AG04450 (cell line): ENCODE measurements around the gene COL10A1. TPM values are rescaled to one million over a fixed set of nuclear protein-coding genes. Genes with fewer than 3 reads are reported as not detected.

Source experiments
- CTCF ChIA-PET: fragments of 300-600, 350-600 bp; formaldehyde crosslinking; extraction: SDS; loops from one replicate; lab custom pipeline; 2022; ENCODE audit warnings: antibody characterized with exemption, inconsistent platforms; lab: Charles Lee
- POLR2A ChIA-PET: fragments of 350-600 bp; formaldehyde crosslinking; extraction: SDS; loops from one replicate; lab custom pipeline; 2021; ENCODE audit warnings: antibody characterized with exemption, inconsistent platforms; lab: Yijun Ruan, JAX
- DNase-seq: peaks from one replicate; pipeline ENCODE4 v3.0.0-alpha.2; 2011; ENCODE audit warnings: low read depth, low spot score
- H3K27ac ChIP-seq: one replicate; pipeline ENCODE4 v1.5.1; 2012; ENCODE audit warnings: low read depth, low read length, control low read depth
- H3K27me3 ChIP-seq: one replicate; pipeline ENCODE4 v1.6.0; 2012; ENCODE audit warnings: low read length; ENCODE audit not compliant: control insufficient read depth, insufficient read depth
- H3K4me3 ChIP-seq: 2 replicates; pipeline ENCODE4 v1.5.1; 2011; ENCODE audit warnings: mild to moderate bottlenecking, low read depth, low read length, control low read depth
- H3K9me3 ChIP-seq: 2 replicates; pipeline ENCODE4 v1.5.1; 2012; ENCODE audit warnings: low read length; ENCODE audit not compliant: control insufficient read depth, insufficient read depth
- CTCF ChIP-seq: IDR thresholded peaks from 2 replicates; pipeline ENCODE4 v1.5.1; 2011; ENCODE audit warnings: low read depth, low read length, control low read depth, inconsistent platforms
- polyA plus RNA-seq: library from polyadenylated mRNA; depleted of rRNA; stranded (reverse); fragments of >200 nt; gene quantifications from 2 replicates; pipeline ENCODE4 v1.2.3, GENCODE V29; 2011

Gene COL10A1
- polyA plus RNA-seq, 1 experiment = 0.10 TPM

- no peaks in the 10 kb centered on the region for H3K9me3 ChIP-seq
- no peak for DNase-seq
- no peak overlapping the region for H3K27ac ChIP-seq
- ChIA-PET POLR2A (no interaction called here), CTCF (interaction anchor here (2.3 kb wide), 1 partner anchor 22 kb away, joined by 11 read pairs; the partner anchor contains the start of gene FRK)
- H3K27me3 ChIP-seq = no peaks in the 10 kb centered on the region
- no peak for TF ChIP-seq CTCF
- H3K4me3 ChIP-seq = no peak overlapping the region
These were observed 42.9 kb downstream of the COL10A1 start for GRCh38 chr6:116083052-116083451.

GRCh38 chr6:116078945-116079344 is 47.0 kb downstream of the COL10A1 start:
- TF ChIP-seq CTCF = no peak
- Histone ChIP-seq H3K27ac (no peak overlapping the region), H3K4me3 (no peak overlapping the region), H3K9me3 (no peaks in the 10 kb centered on the region), H3K27me3 (no peaks in the 10 kb centered on the region)
- CTCF ChIA-PET = interaction anchor here (1.1 to 2.2 kb wide), 2 partner anchors 18 to 68 kb away, joined by 8 to 11 read pairs; partner anchors contain the start of gene FRK
- no peak for DNase-seq
- POLR2A ChIA-PET = no interaction called here

GRCh38 chr6:116078522-116078921 is 47.4 kb downstream of the COL10A1 start:
- CTCF ChIA-PET = interaction anchor here (1.1 to 2.7 kb wide), 3 partner anchors 8 to 68 kb away, joined by 8 to 11 read pairs (median 9); partner anchors contain the start of gene FRK
- POLR2A ChIA-PET = no interaction called here
- no peak for DNase-seq
- Histone ChIP-seq H3K4me3 (no peak overlapping the region), H3K27me3 (no peaks in the 10 kb centered on the region), H3K27ac (no peak overlapping the region), H3K9me3 (no peaks in the 10 kb centered on the region)
- TF ChIP-seq CTCF = 0 out of 2 replicates have a peak, but pooled peaks have one; percentile 2

- Histone ChIP-seq H3K27ac (no peak overlapping the region), H3K27me3 (no peaks in the 10 kb centered on the region), H3K4me3 (no peak overlapping the region), H3K9me3 (no peaks in the 10 kb centered on the region)
- DNase-seq = no peak
- POLR2A ChIA-PET = interaction anchor here (1.2 to 1.5 kb wide), 2 partner anchors 13 to 62 kb away, joined by 6 to 9 read pairs; partner anchors contain the start of gene FRK
- CTCF ChIA-PET = interaction anchor here (0.7 kb wide), 1 partner anchor 142 kb away, joined by 5 read pairs; no protein-coding TSS in a partner anchor
- no peak for TF ChIP-seq CTCF
These were observed 51.1 kb downstream of the COL10A1 start for GRCh38 chr6:116074732-116075390.

GRCh38 chr6:116073765-116074440 is 52.0 kb downstream of the COL10A1 start:
- Histone ChIP-seq H3K27ac (no peak overlapping the region), H3K9me3 (no peaks in the 10 kb centered on the region), H3K27me3 (no peaks in the 10 kb centered on the region), H3K4me3 (no peak overlapping the region)
- ChIA-PET CTCF (interaction anchor here (1.0 to 1.1 kb wide), 3 partner anchors 13 to 63 kb away, joined by 3 to 6 read pairs (median 4); partner anchors contain the start of gene FRK), POLR2A (interaction anchor here (1.2 to 1.5 kb wide), 2 partner anchors 12 to 61 kb away, joined by 6 to 9 read pairs; partner anchors contain the start of gene FRK)
- no peak for TF ChIP-seq CTCF
- DNase-seq = peak; percentile 43
